Body of pancreas (tissue), 4 donors: ENCODE measurements around the gene MRPL10. TPM values are rescaled to one million over a fixed set of nuclear protein-coding genes. Genes with fewer than 3 reads are reported as not detected.

ENCODE experiments used
- ATAC-seq: fragments of 150-250 bp; one replicate; pipeline ENCODE4 v1.9.1; 2016
- DNase-seq, 4 donors: peaks; one replicate each; pipeline ENCODE4 v3.0.0-alpha.2; 2019
- H3K27ac ChIP-seq, 4 donors: fragments of 200-600 bp; sonication (generic); 1 replicate in 3 of 4; 2 replicates in 1 of 4; pipeline versions ENCODE4 v1.5.1 to v1.6.1; 2016 to 2019; ENCODE audit warnings: mild to moderate bottlenecking in 1 of 4, mixed read lengths in 1 of 4, moderate library complexity in 1 of 4
- H3K27me3 ChIP-seq, 2 donors: fragments of 200-600 bp; sonication (generic); one replicate each; pipeline ENCODE4 v1.6.0; 2016; ENCODE audit warnings: mild to moderate bottlenecking in 1 of 2
- H3K36me3 ChIP-seq, 2 donors: fragments of 200-600 bp; sonication (generic); replicated peaks in 1 of 2; 2 replicates each; pipeline ENCODE4 v1.5.1; 2016; ENCODE audit warnings: low read depth in 2 of 2; ENCODE audit not compliant: insufficient read depth in 1 of 2
- H3K4me1 ChIP-seq: fragments of 200-600 bp; sonication (generic); one replicate; pipeline ENCODE4 v1.6.0; 2016
- H3K4me3 ChIP-seq, 2 donors: fragments of 200-600 bp; sonication (generic); 1 replicate in 1 of 2; 2 replicates in 1 of 2; pipeline ENCODE4 v1.5.1; 2016 to 2019
- H3K9me3 ChIP-seq, 3 donors: fragments of 200-600 bp; sonication (generic); 1 replicate in 2 of 3; 2 replicates in 1 of 3; pipeline ENCODE4 v1.5.1; 2016
- CTCF ChIP-seq, 7 experiments: fragments of 450-650 bp in 4 of 7; fragments of 200-600 bp in 3 of 7; sonication (generic) in 3 of 7; IDR thresholded peaks; one replicate each; pipeline ENCODE4 v1.5.1; 2016 to 2019; ENCODE audit warnings: antibody characterized with exemption in 7 of 7
- POLR2A ChIP-seq, 3 donors: fragments of 450-650 bp; IDR thresholded peaks; one replicate each; pipeline ENCODE4 v1.6.1; 2016; ENCODE audit warnings: antibody characterized with exemption in 3 of 3, mild to moderate bottlenecking in 2 of 3
- WGBS, 2 donors: methylation state at CpG; one replicate each; pipeline ENCODE4 v1.1.5; 2017; 5-methylcytosine and 5-hydroxymethylcytosine counted together
- intact Hi-C: fragments of 100-400 bp; cut with DNase I; formaldehyde crosslinking; loops from one replicate; pipeline ENCODE4 v1.15.1; 2023
- total RNA-seq, 2 donors: library from RNA; depleted of rRNA; stranded (reverse); fragments of >200 nt; gene quantifications; one replicate each; pipeline ENCODE4 v1.1.0, GENCODE V29; 2016

MRPL10 gene
- total RNA-seq, 2 donors from 2014 or later: 4.3 to 29.8 TPM

GRCh38 chr17:47848198-47848513 is 16.8 kb upstream of the MRPL10 start:
- 46 to 49% methylated on average over 18 to 22 of the region's 23 CpGs for WGBS, 2 donors

GRCh38 chr17:47847341-47848197 is 16.2 kb upstream of the MRPL10 start:
- no peaks in the 10 kb centered on the region for H3K9me3 ChIP-seq
- H3K4me3 ChIP-seq: no peak overlapping the region
- no peak overlapping the region for H3K27ac ChIP-seq
- peaks cover 0 to 27% of the 10 kb centered on the region in 2 donors for H3K27me3 ChIP-seq
- TF ChIP-seq CTCF (IDR thresholded peaks at IDR 0.05): peak in 4 of 7 experiments; percentile 13 to 28 (median 22)
- TF ChIP-seq POLR2A (IDR thresholded peaks at IDR 0.05): no peak
- DNase-seq: peak in 1 of 4 donors; percentile 30
- H3K36me3 ChIP-seq: no peaks in the 10 kb centered on the region
- no peak for ATAC-seq
- 20 to 53% methylated on average over 3 to 65 of the region's 71 CpGs for WGBS, 2 donors
- intact Hi-C loops: no loop called here
- H3K4me1 ChIP-seq: peaks cover 46% of the 10 kb centered on the region

More at GRCh38 chr17:47848198-47848513, 16.8 kb upstream of the MRPL10 start:
- no peaks in the 10 kb centered on the region for H3K36me3 ChIP-seq
- H3K27ac ChIP-seq: no peak overlapping the region
- intact Hi-C loops: no loop called here
- no peak for TF ChIP-seq CTCF (IDR thresholded peaks at IDR 0.05)
- TF ChIP-seq POLR2A (IDR thresholded peaks at IDR 0.05): no peak
- DNase-seq (no peak), ATAC-seq (no peak)
- H3K4me1 ChIP-seq: peaks cover 40% of the 10 kb centered on the region
- H3K9me3 ChIP-seq: no peaks in the 10 kb centered on the region
- no peak overlapping the region for H3K4me3 ChIP-seq
- H3K27me3 ChIP-seq: peaks cover 0 to 31% of the 10 kb centered on the region in 2 donors

GRCh38 chr17:47846716-47847340 is 15.5 kb upstream of the MRPL10 start:
- no peak for DNase-seq
- WGBS, 2 donors: 18 to 30% methylated on average over 6 to 28 of the region's 31 CpGs

DNA sequence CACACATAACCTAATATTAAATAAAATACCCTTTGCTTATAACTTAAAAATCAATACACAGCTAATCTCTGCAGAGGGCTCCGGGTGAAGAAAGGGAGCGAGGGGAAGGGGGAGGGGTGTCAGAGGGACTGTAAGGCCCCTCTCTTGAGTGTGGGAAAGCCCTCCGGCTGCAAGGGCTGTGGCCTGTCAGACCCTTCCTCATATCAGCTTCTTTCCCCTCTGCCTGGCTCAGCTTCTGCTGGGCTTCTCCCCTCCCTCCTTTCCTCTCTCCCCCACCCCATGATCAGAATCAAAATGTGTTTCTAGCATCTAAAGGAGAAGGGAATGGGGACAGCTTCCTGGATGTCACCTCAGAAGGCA is 14.4 kb upstream of the MRPL10 start:
- peaks cover 43% of the 10 kb centered on the region for H3K4me1 ChIP-seq
- no peak overlapping the region for H3K27ac ChIP-seq
- no peaks in the 10 kb centered on the region for H3K9me3 ChIP-seq
- 58 to 83% methylated on average over 3 of the region's 3 CpGs for WGBS, 2 donors
- intact Hi-C loops: loop anchor here (2.0 kb wide), 1 partner anchor 41 kb away; no protein-coding TSS in a partner anchor
- DNase-seq: no peak
- H3K4me3 ChIP-seq: no peak overlapping the region
- ATAC-seq: no peak
- H3K27me3 ChIP-seq: peaks cover 0 to 18% of the 10 kb centered on the region in 2 donors
- TF ChIP-seq CTCF (IDR thresholded peaks at IDR 0.05) (no peak), POLR2A (IDR thresholded peaks at IDR 0.05) (no peak)
- no peaks in the 10 kb centered on the region for H3K36me3 ChIP-seq

More at GRCh38 chr17:47846716-47847340, 15.5 kb upstream of the MRPL10 start:
- Histone ChIP-seq H3K27me3 (peaks cover 0 to 19% of the 10 kb centered on the region in 2 donors), H3K4me3 (no peak overlapping the region), H3K9me3 (no peaks in the 10 kb centered on the region), H3K27ac (no peak overlapping the region), H3K4me1 (peaks cover 46% of the 10 kb centered on the region), H3K36me3 (no peaks in the 10 kb centered on the region)
- no peak for ATAC-seq
- intact Hi-C loops: no loop called here
- TF ChIP-seq CTCF (IDR thresholded peaks at IDR 0.05) (no peak), POLR2A (IDR thresholded peaks at IDR 0.05) (no peak)
